Lower leg skin (tissue), 4 donors: ENCODE data around the gene ABCD4. TPM values are rescaled to one million over a fixed set of nuclear protein-coding genes. Genes with fewer than 3 reads are reported as not detected.
A peak's percentile ranks its signal among the peaks of the same experiment; 100 is the strongest.

Source experiments
- DNase-seq, 2 donors: peaks; one replicate each; pipeline ENCODE4 v3.0.0-alpha.2; 2019; ENCODE audit warnings: low spot score in 2 of 2
- H3K4me3 ChIP-seq: fragments of 200-600 bp; sonication (generic); 2 replicates; pipeline ENCODE4 v1.5.1; 2017; ENCODE audit warnings: mild to moderate bottlenecking, low read depth; ENCODE audit not compliant: poor library complexity, severe bottlenecking
- POLR2A ChIP-seq, 2 donors: fragments of 450-650 bp; IDR thresholded peaks; one replicate each; pipeline ENCODE4 v1.6.1; 2016 to 2017; ENCODE audit warnings: antibody characterized with exemption in 2 of 2, mild to moderate bottlenecking in 1 of 2, moderate library complexity in 1 of 2
- WGBS, 2 donors: methylation state at CpG; one replicate each; pipeline ENCODE4 v1.1.5; 2018; 5-methylcytosine and 5-hydroxymethylcytosine counted together
- intact Hi-C: fragments of 100-400 bp; cut with DNase I; formaldehyde crosslinking; loops from one replicate; pipeline ENCODE4 v1.15.0; 2023; ENCODE audit warnings: low total_unique reads
- total RNA-seq, 4 donors: library from RNA; depleted of rRNA; stranded (reverse); fragments of >200 nt; gene quantifications; one replicate each; pipeline ENCODE4 v1.1.0, GENCODE V29; 2016
- TF ChIP-seq, protein P1 (sequence below), 3 donors: fragments of 450-650 bp; IDR thresholded peaks; one replicate each; pipeline ENCODE4 v1.5.1; 2016; ENCODE audit warnings: antibody characterized with exemption in 3 of 3, mild to moderate bottlenecking in 3 of 3, moderate library complexity in 2 of 3

Gene ABCD4
- total RNA-seq: 10 to 100 TPM; 29.6 to 50.3 (median 33.9) TPM

GRCh38 chr14:74302634-74303569 lies at the start of gene ABCD4:
Gene ABCD4, minus strand, starts transcription at chr14:74302934. Its CDS starts 22 bp downstream, at chr14:74302912.
- intact Hi-C loops: no loop called here
- TF ChIP-seq, protein P1, sequence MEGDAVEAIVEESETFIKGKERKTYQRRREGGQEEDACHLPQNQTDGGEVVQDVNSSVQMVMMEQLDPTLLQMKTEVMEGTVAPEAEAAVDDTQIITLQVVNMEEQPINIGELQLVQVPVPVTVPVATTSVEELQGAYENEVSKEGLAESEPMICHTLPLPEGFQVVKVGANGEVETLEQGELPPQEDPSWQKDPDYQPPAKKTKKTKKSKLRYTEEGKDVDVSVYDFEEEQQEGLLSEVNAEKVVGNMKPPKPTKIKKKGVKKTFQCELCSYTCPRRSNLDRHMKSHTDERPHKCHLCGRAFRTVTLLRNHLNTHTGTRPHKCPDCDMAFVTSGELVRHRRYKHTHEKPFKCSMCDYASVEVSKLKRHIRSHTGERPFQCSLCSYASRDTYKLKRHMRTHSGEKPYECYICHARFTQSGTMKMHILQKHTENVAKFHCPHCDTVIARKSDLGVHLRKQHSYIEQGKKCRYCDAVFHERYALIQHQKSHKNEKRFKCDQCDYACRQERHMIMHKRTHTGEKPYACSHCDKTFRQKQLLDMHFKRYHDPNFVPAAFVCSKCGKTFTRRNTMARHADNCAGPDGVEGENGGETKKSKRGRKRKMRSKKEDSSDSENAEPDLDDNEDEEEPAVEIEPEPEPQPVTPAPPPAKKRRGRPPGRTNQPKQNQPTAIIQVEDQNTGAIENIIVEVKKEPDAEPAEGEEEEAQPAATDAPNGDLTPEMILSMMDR (IDR thresholded peaks at IDR 0.05): no peak
- TF ChIP-seq POLR2A (IDR thresholded peaks at IDR 0.05): no peak
- DNase-seq: peak; percentile 93 to 98
- 11 to 12% methylated on average over 53 to 60 of the region's 61 CpGs for WGBS, 2 donors
- H3K4me3 ChIP-seq: peak within 1 kb of the TSS; percentile 72

- TF ChIP-seq, protein P1 (IDR thresholded peaks at IDR 0.05): no peak
- no peak for TF ChIP-seq POLR2A (IDR thresholded peaks at IDR 0.05)
- intact Hi-C loops: no loop called here
- 0 to 7% methylated on average over 1 of the region's 1 CpG for WGBS, 2 donors
Observed at GRCh38 chr14:74350928-74351323, 48.2 kb upstream of the ABCD4 start.

GRCh38 chr14:74350211-74350927 lies 47.6 kb upstream of the ABCD4 start:
- intact Hi-C loops: no loop called here
- TF ChIP-seq, protein P1 (IDR thresholded peaks at IDR 0.05): no peak
- no peak for TF ChIP-seq POLR2A (IDR thresholded peaks at IDR 0.05)
- no peak overlapping the region for H3K4me3 ChIP-seq
- WGBS, 2 donors: 47 to 49% methylated on average over 11 of the region's 11 CpGs
- no peak for DNase-seq

More at GRCh38 chr14:74350928-74351323, 48.2 kb upstream of the ABCD4 start:
- no peak for DNase-seq
- no peak overlapping the region for H3K4me3 ChIP-seq

DNA sequence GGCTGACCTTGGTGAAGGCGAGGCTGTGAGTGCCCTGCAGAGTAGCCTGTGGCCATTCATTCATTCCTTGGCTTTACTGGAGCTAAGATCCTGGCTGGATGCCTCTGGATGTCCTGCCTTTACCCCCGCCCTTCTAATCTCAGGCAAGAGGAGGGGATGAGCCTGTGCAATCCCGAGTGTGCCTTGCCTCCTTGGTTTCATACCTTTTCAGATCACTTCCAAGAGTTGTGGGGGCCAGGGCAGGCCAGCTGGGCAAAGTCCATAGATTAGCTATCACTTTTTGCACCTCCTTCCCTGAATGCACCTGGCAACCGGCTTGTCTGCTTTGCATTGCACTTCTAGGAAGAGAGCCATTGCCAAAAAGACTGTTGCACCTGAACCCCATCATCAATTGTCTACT lies 47.0 kb upstream of the ABCD4 start:
- DNase-seq: no peak
- intact Hi-C loops: no loop called here
- 38 to 39% methylated on average over 4 of the region's 4 CpGs for WGBS, 2 donors
- TF ChIP-seq, protein P1 (IDR thresholded peaks at IDR 0.05): no peak
- no peak for TF ChIP-seq POLR2A (IDR thresholded peaks at IDR 0.05)
- no peak overlapping the region for H3K4me3 ChIP-seq

GRCh38 chr14:74348735-74349463 lies 46.2 kb upstream of the ABCD4 start:
- no peak for DNase-seq
- 57 to 58% methylated on average over 16 to 17 of the region's 17 CpGs for WGBS, 2 donors
- intact Hi-C loops: no loop called here
- TF ChIP-seq, protein P1 (IDR thresholded peaks at IDR 0.05): no peak
- no peak for TF ChIP-seq POLR2A (IDR thresholded peaks at IDR 0.05)
- no peak overlapping the region for H3K4me3 ChIP-seq
